GM18502 (cell line): ENCODE data around the gene SLIT1.
A peak's percentile ranks its signal among the peaks of the same experiment; 100 is the strongest.
"Not testable (repeated sequence)": the region's sequence is repeated elsewhere in the genome, so short reads cannot be mapped to it uniquely, and the experiment has no call there.

Experiments
- ATAC-seq: cut with Tn5 transposase; IDR thresholded peaks from one replicate; pipeline ENCODE4 v1.9.1; 2021; ENCODE audit warnings: mild to moderate bottlenecking; ENCODE audit not compliant: unreplicated experiment, poor library complexity

Gene SLIT1

DNA sequence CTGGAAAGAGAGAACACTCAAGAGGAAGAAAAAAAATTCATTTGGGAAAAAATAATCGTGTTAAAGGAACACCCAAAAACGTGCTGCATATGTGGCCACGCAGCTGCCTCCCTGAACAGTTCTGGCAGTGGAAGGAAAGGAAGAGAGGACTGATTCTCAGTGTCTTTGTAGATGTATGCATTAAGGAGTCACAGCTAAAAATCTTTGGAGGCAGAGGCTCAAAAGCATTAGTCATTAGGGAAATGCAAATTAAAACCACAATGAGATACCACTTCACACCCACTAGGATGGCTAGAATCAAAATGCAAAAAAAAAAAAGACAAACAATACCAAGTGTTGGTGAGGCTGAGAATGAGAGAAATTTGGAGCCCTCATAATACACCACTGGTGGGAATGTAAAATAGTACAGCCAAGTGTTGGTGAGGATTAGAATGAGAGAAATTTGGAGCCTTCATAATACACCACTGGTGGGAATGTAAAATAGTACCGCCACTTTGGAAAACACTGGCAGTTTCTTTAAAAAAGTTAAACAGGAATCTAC, 134.7 kb downstream of the SLIT1 start:
- ATAC-seq = no peak

DNA sequence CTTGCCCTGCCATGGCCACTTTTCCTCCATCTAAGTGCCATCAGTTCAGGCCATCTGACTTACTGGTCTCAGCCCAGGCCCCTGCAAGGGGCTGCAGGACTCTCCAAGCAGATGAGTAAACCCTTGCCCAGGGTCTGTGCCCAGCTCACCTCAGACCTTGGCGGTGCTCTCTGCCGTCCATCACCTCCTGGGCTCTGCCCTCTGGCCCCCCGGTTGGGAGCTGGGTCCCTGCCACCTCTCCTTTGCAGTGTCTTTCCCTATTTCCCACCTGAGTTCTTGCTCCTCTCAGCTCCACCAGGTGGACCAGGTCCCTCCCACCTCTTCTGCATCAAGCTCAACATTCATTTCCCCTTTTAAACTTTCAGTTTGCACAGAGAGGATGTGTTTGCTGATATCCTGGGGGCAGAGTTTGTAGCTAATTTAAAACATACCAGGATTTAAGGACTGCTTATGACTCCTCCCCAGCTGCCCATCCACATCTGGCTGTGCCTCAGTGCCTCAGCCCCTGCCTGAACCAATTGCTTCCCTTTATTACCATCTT, 135.5 kb downstream of the SLIT1 start:
- ATAC-seq = no peak

DNA sequence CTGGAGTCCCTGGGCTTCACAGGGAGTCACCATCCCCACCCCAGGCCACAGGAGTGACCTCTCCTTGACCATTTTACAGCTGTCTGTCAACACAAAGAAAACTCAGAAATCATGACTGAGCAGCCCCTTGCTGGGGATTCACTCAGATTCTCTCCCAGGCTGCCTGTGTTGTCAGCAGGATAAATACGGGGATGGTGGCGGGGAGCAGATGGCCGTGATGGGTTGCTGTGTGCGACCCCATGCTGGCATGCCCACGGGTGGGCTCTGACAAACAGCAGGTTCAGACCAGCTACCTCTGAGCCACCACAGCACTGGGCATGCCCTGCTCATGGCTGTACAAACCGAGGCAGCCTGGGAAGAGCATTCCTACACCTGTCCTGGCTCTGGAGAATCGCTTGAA, 136.1 kb downstream of the SLIT1 start:
- no peak for ATAC-seq

DNA sequence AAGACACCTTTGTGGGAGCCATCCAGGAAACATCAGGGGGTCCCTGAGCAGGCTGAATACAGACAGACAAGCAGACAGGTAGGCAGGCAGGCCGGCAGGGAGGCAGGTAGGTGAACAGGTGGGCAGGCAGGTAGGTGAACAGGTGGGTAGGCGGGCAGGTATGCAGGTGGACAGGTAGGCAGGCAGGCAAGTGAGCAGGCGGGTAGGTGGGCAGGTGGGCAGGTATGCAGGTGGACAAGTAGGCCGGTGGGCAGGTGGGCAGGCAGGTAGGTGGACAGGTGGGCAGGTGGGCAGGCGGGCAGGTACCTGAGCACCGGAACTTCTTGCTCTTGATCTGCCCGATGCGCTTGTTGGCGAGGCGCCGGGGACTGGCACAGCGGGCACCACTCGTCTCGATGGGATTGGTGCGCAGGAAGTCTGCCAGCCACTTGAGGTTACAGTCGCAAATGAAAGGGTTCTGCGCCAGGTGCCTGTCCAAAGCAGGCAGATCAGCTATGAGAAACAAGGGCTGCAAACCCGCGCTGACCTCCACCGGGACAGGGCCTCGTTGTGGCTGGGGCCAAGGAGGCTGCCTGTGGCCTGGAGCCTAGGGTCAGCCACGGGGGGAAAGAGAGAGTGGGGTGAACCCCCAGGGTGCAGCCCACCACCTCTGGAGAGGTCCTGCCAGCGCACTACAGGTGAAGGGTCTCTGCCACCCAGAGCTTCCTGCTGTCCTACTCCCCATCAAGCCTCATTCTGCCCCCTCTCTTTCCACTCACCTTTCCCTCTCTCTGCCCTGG, 136.9 kb downstream of the SLIT1 start:
- ATAC-seq = no peak

DNA sequence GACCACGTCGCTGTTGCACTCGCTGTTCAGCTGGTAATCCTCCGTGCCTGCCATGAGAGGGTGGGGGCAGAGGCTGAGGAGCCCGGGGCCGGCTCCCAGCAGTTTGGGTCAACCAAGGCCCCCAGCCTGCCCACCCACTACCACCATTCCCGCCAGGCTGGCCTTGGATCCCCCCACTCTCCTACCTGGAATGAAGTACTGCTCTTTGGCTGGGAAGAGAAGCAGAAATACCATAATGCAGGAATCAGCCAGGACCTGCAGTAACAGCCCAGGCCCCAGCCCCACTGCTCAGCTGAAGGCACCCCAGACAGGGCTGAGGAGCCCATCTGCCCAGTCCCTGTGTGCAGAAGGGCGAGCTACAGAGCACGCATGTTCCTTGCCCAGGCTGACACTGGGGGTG, 138.0 kb downstream of the SLIT1 start:
- no peak for ATAC-seq

DNA sequence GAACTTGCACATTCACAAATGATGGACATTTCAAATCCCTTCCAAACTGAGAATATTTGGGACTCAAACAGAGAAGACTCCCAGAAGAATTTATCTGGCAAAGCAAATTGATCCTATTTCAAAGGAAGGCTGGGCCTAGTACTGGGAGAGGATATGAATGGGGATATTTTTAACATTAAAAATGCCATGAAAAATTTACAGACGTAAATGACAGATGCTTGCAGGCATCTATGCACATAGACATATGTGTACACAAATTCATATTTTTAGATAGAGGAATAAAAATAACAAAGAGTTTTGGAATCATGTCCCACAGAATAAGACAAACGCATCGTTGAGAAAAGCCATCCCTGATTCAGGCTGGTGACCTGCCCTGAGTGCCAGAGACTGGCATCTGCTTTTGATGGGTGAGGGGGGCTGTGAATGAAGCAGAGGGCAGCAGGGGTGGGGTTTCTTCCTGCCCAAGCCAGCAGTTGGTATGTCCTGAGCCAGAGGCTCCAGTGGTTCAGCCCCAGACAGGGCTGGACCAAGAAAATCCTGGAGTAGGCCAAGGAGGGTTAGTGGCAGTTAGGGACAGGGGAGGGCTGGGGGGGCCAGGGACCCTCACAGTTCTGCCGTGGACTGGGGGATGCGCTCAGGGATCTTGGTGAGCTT, 138.5 kb downstream of the SLIT1 start:
- ATAC-seq = no peak

DNA sequence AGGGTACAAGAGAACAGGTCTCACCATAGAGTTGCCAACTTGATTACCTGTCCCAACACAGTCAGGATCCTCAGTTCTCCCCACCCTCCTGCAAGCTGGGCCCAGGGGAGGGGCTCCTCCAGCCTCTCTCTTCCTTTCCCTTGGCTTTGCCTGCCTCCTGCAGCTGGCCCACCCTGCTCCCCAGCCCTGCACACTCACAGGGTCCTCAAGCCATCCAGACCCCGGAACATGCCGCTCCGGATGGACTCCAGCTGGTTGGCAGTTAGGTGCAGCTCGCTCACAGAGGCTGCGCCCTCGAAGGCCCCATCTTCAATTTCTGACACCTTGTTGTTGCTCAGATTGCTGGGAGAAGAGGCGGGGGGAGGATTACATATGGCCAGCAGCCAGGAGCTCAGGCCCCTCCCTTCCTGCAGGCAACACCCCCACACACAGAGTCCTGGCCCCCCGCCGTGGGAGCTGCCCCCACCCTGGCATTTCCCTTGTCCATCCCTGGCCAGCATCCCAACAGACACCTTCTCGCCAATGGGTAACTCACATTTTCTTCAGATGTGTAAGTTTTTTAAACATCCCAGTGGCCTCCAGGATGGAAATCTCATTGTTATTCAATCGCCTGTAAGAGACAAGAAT, 139.2 kb downstream of the SLIT1 start:
- no peak for ATAC-seq

DNA sequence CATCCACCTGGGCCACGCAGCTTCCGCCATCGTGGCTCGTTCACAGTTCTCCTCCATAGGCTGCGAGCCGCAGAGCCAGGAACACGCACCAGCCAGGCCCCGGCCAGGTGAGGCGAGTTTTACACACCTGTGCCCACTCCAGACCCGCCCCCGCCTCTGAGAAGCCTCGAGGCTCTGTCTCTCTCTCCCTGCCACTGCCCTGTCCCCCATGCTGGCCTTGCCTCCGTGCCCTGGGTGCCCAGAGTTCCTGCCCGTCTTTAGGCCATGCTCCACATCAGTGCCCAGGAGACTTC, 142.2 kb downstream of the SLIT1 start:
- ATAC-seq = no peak

DNA sequence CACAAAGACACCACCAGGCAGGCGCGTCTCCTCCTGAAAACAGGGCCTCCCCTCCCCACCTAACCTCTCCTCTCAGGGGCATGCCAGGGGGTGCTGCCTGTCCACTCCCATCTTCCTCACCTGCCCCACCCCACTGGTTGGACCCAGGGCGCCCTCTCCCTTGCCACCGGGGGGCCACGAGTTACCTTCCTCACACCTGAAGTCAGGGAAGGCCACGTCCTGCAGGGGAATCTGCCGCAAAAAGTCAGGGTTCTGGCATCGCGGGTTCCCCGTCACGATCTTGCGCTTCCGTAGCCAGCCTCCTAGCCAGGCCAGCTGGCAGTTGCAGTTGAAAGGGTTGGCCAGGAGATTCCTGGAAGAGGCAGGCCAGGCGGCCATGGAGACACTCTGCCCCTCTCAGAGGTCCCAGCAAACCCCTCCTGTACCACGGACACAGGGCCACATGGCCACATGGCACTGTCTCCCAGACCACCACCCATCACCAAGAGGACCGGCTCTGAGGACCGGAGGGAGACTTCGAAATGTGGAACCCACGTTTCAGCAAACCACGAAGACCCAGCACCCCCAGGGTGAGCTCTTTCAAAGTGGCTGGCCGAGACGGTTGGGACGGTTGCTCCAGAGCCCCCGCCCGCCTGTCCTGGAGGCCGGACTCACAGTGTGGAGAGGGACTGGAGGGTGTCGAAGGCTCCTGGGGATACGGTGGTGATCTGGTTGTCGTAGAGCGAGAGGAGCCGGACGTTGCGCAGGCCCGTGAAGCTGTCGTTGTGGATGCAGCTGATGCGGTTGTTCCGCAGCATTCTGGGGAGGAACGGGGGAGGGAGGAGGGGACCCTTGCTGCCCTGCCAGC, 142.8 kb downstream of the SLIT1 start:
- no peak for ATAC-seq

DNA sequence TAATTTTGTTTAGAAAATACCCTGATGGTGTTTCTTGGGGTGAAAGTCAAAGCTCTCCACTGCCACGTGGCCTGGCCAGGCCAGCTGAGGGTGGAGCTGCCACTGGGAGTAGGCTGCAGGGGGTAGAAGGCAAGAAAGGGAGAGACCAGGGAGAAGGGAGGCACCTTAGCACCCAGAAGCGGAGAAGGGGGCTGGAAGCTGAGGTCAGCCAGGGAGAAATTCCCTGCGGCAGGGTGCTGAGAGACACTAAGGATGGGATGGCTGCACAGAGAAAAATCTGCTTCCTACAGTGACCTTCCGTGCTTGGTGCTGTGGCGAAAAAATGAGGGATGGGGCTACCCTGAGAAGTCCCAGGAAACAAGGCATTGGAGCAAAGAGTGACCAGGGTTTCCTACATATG, 143.7 kb downstream of the SLIT1 start:
- no peak for ATAC-seq

DNA sequence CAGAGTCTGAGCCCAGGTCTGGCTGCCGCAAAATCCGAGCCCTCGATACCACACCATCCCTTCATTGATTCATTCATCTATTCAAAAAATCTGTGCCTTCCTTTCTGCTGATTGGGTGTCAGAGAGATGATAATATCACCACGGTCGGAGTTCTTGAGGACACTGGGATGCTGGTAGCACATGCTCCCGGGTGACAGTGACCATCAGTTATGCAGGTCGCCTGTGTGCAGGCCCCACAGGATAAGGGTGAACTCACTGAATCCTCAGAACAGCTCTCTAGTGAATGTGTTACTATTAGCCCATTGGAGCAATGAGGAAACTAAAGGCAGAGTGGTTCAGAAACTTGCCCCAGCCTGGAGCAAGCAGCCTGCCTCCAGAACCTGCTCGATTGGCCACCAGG, 145.1 kb downstream of the SLIT1 start:
- ATAC-seq = no peak

DNA sequence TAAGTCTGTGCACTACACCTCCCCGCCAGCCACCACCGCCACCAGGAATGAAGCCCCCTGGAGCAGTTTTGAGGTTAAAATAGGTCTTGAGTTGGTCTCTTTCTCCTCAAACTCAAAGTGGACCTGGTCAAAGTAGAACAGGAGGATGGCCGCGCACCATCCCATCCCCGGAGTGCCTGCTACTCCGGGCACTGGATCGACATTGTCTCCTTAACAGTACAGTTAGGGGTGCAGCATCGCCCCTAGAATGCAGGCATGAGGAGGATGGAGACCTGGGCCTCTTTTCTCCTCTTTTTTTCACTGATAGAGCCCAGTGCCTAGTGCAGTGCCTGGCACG, 145.5 kb downstream of the SLIT1 start:
- no peak for ATAC-seq

DNA sequence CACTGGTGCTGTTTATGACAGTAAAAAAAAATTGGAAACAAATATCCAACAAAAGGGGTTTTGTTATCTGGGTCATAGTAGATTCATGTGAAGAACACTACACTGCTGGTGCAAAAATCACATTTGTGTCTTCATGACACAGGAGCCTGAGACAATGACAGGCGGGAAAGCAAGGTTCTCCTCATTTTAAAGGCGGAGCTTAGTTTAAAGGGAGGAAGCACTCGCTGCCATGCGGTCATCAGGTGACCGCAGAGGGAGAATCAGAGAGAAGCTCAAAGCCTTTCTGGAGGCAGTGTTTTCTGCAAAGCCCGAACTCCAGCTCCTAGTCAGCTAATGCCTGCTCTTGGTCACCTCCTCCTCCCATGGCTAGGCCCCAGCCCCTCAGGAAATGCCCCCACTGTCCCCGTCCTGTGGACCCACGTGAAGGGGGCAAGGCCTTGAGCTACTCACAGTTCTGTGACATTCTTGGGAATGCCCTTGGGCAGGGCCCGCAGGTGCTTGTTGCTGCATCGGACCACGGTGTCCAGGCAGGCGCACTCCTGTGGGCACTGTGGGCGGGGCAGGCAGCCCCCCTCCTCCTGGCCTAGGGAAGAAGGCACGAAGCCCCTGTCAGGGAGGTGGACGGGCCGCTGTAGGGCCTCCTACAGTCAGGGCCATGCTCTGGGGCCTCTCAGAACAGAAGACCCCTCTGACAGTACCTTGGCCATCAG, 146.1 kb downstream of the SLIT1 start:
- ATAC-seq = no peak

DNA sequence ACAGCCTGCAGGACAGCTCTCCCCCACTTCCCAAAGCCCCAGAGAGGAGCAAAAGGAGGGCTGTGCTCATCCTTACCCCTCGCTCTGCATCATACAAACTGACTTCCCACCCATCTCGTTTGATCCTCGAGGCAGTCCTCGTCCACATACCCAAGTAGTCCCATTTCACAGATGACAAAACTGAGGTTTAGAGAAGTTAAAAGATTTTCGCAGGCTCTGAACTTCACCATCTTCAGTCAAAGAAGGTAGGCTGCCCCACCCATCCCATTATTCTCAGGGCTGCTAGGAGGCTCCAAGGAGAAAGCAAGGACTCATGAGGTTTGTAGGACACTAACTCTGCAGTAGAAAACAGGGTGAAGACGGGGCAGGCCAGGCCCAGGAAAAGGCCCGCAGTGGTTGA, 147.1 kb downstream of the SLIT1 start:
- ATAC-seq = no peak

DNA sequence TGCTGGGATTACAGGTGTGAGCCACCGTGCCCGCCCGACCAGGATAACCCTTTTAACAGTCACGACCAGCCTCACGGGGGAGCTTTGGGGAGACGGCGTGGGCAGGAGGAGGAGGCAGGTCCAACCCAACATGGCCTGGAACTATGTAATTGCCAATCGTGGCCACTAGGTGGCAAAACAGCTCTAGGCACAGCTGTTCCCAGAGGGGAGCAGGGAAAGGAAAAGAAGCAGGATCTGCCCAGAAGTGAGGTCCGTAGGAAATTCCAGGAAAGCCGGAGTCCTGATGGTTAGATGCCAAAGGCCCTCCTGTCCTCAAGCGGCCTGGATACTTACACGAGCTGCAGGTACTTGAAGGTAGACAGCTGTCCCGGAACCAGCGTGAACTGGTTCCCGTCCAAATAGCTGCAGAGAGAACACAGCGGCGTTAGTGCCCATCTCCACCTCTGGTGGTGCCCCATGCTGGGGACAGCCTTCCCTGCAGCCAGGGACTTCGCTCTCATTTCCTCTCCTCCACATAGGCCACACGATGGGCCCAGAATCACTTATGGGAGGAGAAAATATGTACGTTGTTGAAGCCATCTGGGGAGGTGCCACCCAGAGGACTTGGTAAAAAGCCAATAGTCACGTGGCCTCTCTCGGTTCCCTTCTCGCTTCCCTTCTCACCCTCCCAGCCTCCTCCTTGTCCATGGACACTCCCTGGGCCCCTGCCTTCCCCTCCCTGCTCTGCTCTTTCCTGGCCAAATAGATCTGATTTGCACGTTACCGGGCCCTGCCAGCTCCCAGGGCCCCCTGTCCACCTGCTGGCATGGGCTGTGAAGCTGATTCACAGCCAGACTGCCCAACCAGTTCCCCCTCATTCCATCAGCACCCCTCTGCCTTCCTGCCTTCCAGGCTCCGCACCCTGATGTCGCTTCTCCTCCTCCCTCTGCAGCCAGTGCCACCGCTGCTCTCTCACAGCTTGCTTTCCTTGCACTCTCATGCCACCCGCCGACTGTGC, 148.1 kb downstream of the SLIT1 start:
- ATAC-seq = peak; percentile 88

DNA sequence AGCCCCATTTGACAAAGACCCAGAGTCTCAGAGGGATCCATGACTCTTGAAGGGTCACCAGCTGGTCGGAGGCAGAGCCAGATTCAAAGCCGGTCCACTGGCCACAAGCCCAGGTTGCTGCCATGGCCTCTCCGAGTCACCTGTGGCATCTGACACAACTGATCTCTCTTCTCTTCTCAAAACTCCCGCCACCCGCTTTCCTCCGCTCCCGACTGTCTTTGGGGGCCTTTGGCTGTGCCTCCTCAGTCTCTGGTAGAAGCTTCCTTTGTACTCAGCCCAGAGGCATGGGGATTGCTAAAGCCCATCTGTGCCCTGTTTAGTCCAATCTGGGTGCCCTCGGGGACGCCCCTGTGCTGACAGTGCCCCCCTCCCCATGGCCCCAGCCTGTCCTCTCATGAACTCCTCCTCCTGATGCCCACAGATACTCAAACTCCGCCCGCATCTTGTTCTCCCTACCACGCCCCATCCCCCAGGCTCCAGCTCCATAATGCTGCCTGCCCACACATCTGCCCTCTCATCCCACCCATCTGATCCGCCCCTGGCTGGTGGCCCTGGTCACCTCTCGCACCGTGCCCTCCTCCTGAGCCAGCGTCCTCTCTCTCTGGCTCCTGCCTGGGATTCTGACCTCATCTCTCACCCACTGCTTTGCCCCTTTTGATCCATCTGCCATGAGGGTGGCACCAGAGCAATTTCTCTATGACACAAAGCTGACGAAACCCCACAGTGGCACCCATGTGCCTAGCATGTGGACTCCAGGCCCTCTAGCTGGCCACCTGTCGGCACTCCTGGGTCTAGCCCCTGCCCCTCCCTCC, 150.6 kb downstream of the SLIT1 start:
- ATAC-seq = no peak

DNA sequence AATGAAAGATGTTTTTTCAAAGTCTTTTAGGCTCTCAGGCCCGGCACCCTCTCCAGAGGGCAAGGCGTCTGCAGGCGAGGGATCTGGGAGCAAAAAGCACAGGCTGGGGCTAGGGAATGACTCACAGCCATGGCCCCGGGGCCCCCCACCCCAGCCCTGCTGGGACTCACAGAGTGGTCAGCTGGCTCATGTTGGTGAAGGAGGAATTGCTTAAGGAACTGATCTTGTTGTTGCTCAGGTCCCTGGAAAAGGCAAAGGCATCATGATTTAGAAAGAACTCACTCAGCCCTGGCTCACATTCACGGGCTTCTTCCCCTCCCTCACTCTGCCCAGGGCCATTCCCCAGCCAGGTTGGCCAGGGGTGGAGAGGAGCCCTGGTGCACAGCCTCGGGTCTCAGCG, 151.5 kb downstream of the SLIT1 start:
- no peak for ATAC-seq

DNA sequence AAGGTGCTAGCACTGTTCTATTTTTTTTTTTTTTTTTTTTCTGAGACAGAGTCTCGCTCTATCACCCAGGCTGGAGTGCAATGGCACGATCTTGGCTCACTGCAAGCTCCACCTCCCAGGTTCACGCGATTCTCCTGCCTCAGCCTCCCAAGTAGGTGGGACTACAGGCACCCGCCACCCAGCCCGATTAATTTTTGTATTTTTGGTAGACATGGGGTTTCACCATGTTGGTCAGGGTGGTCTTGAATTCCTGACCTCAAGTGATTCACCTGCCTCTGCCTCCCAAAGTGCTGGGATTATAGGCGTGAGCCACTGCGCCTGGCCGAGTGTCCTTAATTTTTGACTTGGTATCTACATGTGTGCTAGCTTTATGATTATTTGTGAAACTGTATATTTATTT, 151.9 kb downstream of the SLIT1 start:
- not testable (repeated sequence) for ATAC-seq
